HG02678 (cell line): ENCODE measurements around the gene HERC2.
"Not testable (repeated sequence)": the region's sequence is repeated elsewhere in the genome, so short reads cannot be mapped to it uniquely, and the experiment has no call there.

Experiments
- ATAC-seq: cut with Tn5 transposase; IDR thresholded peaks from one replicate; pipeline ENCODE4 v1.9.1; 2021; ENCODE audit warnings: mild to moderate bottlenecking, moderate library complexity; ENCODE audit not compliant: unreplicated experiment

The HERC2 gene

GRCh38 chr15:28132524-28133275 lies 189.3 kb downstream of the HERC2 start:
- ATAC-seq, result no peak

- no peak for ATAC-seq
Observed at GRCh38 chr15:28131946-28132345, 190.0 kb downstream of the HERC2 start.

- ATAC-seq, result no peak
Observed at GRCh38 chr15:28131400-28131799, 190.6 kb downstream of the HERC2 start.

- no peak for ATAC-seq
Observed at GRCh38 chr15:28130651-28131050, 191.3 kb downstream of the HERC2 start.

- no peak for ATAC-seq
Observed at GRCh38 chr15:28129231-28129848, 192.6 kb downstream of the HERC2 start.

- ATAC-seq, result no peak
Observed at GRCh38 chr15:28128031-28128430, 193.9 kb downstream of the HERC2 start.

GRCh38 chr15:28127036-28127435 lies 194.9 kb downstream of the HERC2 start:
- ATAC-seq, result no peak

- peak; percentile 43 for ATAC-seq
Observed at GRCh38 chr15:28125673-28126651, 196.0 kb downstream of the HERC2 start.

- no peak for ATAC-seq
Observed at GRCh38 chr15:28124841-28125240, 197.1 kb downstream of the HERC2 start.

- peak; percentile 82 for ATAC-seq
Observed at GRCh38 chr15:28123408-28124023, 198.5 kb downstream of the HERC2 start.

GRCh38 chr15:28122038-28122949 lies 199.7 kb downstream of the HERC2 start:
- ATAC-seq, result no peak

GRCh38 chr15:28121577-28121976 lies 200.4 kb downstream of the HERC2 start:
- ATAC-seq, result not testable (repeated sequence)

GRCh38 chr15:28120359-28120640 lies 201.7 kb downstream of the HERC2 start:
- no peak for ATAC-seq

GRCh38 chr15:28118531-28118930 lies 203.4 kb downstream of the HERC2 start:
- ATAC-seq, result no peak

GRCh38 chr15:28118083-28118482 lies 203.9 kb downstream of the HERC2 start:
- ATAC-seq, result no peak

GRCh38 chr15:28117432-28117990 lies 204.5 kb downstream of the HERC2 start:
- no peak for ATAC-seq

GRCh38 chr15:28116521-28117431 lies 205.2 kb downstream of the HERC2 start:
- ATAC-seq, result no peak

- ATAC-seq, result no peak
Observed at GRCh38 chr15:28115871-28116270, 206.1 kb downstream of the HERC2 start.
